Loucy (cell line): ENCODE data around the gene FUT4.

Source experiments
- CTCF ChIP-seq: fragments of 200-600 bp; sonication (generic); conservative IDR thresholded peaks from 2 replicates; pipeline ENCODE4 v1.5.1; 2014; ENCODE audit warnings: mild to moderate bottlenecking, antibody characterized with exemption, low read length
- EZH2phosphoT487 ChIP-seq: fragments of 200-600 bp; IDR thresholded peaks from 2 replicates; pipeline ENCODE4 v1.6.1; 2018; ENCODE audit warnings: antibody characterized with exemption, mild to moderate bottlenecking, moderate library complexity, borderline replicate concordance

- TF ChIP-seq CTCF (no peak), EZH2phosphoT487 (no peak)
Observed at GRCh38 chr11:94544646-94545263, 1.0 kb downstream of the FUT4 start.
